D341Med (cell line): ENCODE data around the gene B4GALT2.

ENCODE experiments used
- DNase-seq: peaks from one replicate; pipeline ENCODE4 v3.0.0; 2012; ENCODE audit warnings: low spot score

B4GALT2 gene

DNA sequence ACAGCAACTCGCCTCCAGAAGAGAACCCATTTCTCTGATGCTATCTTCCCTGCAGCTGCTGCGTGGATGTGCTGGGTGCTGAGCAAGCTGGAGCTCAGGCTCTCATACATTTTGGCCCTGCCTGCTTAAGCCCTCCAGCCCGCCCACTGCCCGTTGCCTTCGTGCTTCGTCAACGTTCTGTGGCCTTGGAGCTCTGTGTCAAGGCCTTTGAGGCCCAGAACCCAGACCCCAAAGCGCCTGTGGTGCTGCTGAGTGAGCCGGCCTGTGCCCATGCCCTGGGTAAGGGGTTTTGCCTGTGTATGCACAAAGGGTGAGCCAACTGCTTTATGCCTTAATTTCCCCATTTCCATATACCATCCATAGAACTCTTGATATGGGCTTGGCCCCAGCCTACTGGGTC lies 8.1 kb upstream of the B4GALT2 start:
- DNase-seq, result no peak

DNA sequence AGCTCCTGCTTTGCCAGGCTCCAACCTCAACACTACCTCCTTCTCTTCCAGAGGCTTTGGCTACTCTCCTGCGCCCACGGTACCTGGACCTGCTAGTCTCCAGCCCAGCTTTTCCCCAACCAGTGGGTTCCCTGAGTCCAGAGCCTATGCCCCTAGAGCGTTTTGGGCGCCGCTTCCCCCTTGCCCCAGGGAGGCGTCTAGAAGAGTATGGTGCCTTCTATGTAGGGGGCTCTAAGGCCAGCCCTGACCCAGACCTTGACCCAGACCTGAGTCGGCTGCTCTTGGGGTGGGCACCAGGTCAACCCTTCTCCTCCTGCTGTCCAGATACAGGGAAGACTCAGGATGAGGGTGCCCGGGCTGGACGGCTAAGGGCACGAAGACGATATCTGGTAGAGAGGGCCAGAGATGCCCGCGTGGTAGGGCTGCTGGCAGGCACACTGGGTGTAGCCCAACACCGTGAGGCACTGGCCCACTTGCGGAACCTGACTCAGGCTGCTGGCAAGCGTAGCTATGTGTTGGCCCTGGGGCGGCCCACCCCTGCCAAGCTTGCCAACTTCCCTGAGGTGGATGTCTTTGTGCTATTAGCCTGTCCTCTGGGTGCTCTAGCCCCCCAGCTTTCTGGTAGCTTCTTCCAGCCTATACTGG lies 7.6 kb upstream of the B4GALT2 start:
- no peak for DNase-seq

DNA sequence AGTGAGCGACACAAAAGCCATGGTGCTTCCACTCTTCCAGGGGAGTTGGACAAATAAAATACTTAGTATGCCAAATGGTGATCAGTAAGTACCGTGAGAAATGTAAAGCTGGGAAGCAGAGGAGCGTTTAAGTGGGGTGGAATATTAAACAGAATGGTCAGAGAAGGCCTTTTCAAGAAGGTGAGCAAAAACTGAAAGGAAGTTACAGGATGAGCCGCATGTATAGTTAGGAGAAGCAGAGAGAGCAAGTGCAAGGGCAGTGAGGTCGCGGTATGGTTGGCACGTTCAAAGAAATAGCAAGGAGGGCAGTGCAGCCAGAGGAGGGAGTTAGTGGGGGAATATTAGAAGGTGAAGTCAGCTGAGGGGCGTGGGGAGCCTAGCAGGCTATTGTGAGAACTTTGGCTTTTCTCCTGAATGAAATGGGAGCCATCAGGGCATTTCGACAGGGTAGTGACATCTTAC lies 5.0 kb upstream of the B4GALT2 start:
- DNase-seq, result peak; percentile 47

DNA sequence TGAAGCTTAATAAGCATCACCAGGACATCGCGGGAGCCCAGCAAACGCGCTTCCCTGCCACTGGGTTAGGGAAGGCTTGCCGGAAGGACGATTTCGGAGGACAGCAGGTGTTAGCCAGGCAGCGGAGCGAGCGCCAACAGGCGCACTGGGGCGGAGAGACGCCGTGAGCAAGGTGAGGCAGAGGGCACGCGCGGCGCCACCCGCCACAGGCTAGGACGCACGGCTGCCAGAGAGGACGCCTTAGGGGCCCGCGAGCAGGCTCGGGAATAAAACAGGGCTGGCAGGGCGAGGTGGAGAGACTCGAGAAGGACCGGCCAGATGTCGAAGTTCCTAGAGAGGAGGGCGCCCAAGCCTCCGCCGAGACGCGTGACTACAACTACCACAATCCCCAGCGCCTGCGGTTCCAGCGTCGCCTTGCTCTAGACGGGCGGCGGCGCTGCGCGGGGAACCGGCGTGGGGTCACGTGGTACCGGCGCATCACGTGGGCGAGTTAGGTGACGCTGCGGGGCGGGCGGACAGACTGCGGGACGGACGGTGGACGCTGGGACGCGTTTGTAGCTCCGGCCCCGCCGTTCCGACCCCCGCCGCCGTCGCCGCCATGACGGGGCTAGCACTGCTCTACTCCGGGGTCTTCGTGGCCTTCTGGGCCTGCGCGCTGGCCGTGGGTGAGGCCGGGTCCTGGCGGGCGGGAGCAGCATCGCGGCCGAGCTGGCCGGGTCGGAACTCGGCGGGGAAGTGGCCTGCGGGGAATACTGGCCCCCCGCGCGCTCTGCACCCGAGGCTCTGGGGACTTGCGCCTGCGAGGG lies 4.4 kb upstream of the B4GALT2 start, which contains the start of gene ATP6V0B:
ATP6V0B (plus strand) TSS at position 518 of the 806 bp plus-strand sequence; CDS start at position 599, 81 bp downstream.
- DNase-seq, result peak; percentile 93

DNA sequence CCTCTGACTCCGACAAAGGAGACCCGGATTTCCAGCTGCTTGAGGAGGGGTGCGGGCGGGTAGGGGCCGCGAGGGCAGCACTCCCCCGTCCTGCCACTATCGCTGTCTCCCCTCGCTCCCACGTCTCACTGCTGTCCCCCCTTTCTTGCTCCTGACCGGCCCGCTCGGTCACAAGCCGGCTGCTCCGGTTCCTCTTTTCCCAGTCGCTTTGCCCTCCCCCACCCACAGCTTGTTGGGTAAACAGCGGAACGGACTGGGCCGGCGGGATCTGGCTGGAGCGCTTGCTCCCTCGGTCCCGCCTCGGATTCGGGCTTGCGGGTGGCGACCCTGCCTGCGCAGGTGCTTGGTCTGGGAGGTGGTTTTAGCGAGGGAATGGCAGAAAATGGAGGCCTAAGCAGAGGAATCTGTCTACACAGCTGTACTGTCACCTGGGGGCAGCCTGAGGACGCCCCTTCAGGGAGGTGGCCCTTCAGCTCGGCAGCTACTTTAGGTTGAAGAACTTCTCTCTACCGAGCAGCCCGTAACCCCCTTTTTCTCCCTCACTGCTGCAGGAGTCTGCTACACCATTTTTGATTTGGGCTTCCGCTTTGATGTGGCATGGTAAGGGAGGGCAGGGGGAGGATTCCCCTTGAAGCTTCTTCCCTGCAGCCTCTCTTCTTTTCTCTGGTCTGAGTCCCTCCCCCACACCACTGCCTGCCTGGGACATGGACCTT lies 3.6 kb upstream of the B4GALT2 start:
- no peak for DNase-seq

DNA sequence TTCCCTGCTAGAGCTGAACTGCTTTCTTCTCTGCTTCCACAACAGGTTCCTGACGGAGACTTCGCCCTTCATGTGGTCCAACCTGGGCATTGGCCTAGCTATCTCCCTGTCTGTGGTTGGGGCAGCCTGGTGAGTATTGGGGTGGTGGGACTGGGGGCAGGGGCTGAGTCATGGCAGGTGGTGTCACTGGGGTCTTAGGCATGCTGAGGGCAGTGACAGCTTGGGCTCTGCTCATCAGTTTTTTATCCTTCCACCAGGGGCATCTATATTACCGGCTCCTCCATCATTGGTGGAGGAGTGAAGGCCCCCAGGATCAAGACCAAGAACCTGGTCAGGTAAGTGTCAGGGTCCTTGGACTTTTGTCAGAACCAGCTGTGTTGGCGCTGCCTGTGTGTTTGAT lies 3.0 kb upstream of the B4GALT2 start:
- DNase-seq, result no peak

DNA sequence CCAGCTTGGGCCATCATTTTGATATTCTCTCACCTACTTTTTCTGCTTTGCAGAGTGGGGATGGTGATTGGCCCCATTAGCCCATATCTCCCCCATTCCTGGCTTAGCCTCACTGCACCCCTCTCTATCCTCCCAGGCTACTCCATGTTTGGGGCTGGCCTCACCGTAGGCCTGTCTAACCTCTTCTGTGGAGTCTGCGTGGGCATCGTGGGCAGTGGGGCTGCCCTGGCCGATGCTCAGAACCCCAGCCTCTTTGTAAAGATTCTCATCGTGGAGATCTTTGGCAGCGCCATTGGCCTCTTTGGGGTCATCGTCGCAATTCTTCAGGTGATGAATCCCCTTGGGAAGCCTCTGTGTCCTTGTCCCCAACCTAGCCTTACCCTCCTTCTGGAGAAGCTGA lies 2.1 kb upstream of the B4GALT2 start:
- no peak for DNase-seq

DNA sequence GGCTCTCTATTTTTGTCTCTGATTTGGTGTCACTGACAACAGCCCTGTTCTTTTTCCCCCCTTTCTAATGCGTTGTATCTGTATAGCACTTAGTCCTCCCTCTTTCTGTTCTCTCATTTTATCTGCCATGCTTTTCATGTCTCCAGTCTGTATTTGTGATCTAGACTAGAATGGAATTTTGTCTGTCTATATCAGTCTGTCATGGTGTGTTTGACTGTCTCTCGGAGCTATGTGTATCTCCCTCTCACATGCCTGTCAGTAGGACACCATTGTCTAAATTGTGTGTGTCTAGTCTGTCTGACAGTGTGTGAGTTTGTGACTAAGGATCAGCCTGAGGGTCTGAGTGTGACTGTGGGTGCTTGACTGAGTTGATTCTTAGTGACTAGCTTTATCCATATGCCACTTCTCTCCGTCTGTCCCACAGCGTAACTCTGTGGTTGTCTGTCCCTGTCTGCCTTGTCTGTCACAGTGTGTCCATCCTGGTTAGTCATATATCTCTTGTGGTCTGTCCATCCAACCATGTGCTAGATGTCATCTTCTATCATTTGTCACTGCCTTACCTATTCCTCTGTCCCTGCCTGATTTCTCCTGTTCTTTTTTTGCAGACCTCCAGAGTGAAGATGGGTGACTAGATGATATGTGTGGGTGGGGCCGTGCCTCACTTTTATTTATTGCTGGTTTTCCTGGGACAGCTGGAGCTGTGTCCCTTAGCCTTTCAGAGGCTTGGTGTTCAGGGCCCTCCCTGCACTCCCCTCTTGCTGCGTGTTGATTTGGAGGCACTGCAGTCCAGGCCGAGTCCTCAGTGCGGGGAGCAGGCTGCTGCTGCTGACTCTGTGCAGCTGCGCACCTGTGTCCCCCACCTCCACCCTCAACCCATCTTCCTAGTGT lies 1.4 kb upstream of the B4GALT2 start:
- no peak for DNase-seq

DNA sequence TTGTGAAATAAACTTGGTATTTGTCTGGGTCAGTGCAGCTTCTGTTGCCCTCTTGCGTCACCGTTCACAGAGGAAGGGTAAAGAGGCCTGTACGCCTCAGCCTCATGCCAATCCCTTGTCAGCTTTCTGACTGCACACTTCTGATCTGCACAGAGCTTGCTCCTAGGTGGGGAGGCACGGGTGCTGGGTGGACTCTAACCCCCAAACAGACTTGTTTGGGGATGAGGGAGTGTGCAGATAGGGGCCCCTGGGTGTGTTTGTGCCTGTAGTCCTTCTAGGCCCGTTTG lies 803 bp upstream of the B4GALT2 start:
- no peak for DNase-seq

DNA sequence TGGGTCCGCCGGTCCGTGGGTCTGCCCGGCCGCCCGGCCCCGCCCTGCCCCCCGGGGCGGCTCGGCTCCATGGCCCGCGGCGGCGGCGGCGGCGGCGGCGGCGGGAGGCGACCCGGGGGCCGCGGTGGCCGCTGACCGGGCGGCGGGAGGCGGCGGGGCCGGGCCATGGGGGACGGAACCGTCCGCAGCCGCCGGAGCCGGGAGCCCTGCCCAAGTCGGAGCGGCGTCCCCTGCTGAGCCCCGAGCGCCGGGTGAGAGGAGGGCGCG lies 184 bp downstream of the B4GALT2 start:
- DNase-seq, result no peak

DNA sequence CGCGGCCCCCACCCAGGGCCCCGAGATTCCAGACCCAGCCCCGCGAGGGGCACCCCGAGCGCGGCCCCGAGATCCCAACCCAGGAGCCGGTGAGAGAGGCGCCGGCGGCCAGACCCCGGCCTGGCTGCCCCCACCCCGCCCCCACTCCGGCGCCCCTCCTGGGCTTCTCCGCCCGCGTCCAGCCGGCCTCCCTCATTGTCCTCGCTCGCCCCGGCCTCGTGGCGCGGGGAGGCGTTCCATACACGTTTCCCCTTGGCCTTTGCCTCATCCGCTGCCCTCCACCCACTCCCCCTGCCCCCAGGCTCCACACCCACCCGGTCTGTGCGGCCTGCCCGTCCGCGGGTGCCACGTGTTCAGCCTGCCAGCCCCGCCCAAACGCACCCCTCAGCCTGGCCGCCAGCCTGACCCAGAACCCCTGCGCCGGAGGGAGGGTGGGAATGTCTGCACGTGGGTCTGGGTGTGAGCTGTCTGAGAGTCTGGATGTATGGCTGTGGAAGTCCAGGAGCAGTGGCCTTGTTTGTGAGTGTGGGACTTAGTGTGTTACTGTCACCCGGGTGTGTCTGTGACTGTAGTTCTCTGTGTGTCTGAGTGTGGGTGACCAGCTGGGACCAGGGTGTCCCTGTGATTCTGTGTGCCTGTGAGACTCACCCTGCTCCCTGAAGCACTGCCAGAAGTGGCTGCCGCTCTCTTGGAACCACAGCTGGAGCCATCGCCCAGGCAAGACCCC lies 681 bp downstream of the B4GALT2 start:
- peak; percentile 68 for DNase-seq

DNA sequence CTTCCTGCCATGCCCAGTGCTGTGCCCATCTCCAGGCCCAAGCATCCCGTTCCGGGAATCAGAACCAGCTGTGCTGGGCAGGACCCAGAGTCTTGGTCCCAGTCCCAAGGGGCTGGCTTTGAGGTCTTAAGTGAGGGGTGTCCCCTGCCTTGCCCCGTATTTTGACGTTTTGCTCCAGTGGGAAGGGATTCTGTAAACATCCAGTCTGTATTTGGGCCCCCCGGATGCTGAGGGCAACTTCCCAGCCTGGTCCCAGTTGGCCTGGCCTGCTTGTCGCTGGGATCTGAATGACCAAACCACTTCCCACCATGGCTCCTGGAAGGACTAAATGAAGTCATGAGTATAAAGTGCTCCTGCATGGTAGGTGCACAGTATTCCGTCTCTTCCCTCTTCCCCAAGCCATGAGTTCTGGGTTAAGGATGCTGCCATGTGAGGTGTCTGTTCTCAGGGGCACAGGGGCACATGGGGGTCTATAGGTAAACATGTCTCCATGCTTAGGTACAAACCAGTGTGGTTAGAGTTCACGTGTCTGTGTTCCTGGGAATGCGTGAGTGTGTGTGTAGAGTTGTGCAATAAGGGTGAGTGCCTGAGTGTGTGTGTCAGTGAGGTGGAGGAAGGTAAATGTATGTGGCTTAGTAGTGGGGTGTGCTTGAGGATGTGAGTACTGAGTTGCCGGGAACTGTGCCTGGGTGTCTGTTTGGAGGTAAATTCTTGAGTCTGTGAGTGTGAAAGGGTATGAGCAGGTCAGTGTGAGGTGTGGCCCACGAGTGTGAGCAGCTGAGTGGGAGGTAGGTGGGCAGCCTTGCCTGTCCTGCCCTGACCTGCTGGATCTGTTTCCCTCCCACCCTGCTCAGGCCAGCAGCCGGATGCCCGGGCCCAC lies 1.5 kb downstream of the B4GALT2 start:
- DNase-seq, result no peak

DNA sequence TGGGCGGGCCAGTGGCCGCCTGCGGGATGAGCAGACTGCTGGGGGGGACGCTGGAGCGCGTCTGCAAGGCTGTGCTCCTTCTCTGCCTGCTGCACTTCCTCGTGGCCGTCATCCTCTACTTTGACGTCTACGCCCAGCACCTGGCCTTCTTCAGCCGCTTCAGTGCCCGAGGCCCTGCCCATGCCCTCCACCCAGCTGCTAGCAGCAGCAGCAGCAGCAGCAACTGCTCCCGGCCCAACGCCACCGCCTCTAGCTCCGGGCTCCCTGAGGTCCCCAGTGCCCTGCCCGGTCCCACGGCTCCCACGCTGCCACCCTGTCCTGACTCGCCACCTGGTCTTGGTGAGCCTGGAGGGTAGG lies 2.1 kb downstream of the B4GALT2 start:
- no peak for DNase-seq

DNA sequence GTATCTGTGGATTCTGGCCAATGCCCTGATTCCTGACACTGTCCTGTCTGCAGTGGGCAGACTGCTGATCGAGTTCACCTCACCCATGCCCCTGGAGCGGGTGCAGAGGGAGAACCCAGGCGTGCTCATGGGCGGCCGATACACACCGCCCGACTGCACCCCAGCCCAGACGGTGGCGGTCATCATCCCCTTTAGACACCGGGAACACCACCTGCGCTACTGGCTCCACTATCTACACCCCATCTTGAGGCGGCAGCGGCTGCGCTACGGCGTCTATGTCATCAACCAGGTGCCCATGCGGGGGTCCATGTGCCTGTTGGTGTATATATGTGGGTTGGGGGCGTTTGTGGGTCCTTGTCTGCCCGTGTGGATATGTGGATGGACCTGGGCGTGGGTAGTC lies 2.6 kb downstream of the B4GALT2 start:
- no peak for DNase-seq

DNA sequence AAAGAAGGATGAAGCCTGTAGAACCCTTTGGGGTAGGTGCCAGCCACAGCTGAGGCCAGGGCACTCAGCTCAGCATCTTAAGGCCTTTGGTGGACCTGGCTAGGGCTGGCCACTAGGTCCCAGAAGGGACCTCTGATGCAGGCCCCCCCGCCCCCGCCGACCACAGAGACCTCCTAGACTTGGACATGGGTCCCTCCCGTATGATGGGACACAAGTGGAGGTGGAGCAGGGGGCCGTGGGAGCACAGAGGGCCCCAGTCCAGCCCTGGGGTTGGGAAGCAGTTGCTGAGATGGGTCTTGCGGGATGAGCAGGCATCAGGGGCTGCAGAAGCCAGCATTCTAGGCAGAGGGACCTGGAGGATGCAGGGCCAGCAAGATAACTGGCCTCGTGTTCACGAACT lies 3.2 kb downstream of the B4GALT2 start:
- DNase-seq, result no peak

DNA sequence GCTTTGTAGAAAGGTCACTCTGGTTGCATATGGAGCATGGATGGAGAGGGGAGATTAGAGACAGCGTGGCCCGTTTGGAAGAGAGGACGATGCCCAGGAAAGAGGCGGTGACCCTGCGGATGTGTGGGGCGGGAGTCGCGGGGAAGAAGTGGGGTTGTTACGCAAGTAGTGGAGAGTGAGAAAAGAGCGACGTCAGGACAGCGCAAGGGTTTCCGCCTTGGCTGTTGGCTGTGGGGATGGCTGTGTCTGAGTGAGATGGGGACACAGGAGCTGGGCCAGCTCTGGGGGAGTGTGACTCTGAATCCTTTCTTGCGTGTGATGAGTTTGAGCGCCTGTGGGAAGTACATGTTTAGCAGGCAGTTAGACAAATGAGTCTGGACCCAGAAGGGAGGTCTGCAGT lies 3.8 kb downstream of the B4GALT2 start:
- no peak for DNase-seq

DNA sequence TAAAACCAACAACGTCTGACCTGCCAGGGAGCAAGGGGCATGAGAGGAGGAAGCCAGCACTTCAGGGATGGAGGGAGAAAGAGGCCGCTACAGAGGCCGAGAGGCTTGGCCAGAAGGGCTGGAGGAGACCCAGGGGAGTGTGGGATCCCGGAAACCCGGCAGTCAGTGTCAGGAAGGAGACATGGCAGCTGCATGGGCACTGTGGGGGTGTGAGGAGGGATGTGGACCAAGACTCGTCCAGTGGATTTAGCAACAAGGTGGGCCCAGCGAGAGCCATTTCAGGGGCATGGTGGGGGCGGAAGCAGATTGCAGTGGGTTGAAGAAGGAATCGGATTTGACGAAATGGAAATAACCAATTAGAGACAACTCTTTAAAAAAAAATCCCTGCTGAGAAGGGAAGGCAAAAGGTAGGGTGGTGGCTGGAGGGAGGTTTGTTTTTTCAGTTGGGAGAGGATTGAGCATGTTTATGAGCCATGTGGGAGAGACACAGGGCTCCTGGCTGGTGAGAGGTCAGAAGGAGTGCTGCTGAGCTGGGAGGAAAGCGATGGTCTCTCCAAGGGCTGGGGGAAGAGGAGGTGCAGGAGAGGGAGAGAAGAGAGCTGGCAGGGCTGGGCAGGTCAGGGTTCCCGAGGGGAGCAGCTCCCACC lies 4.4 kb downstream of the B4GALT2 start:
- no peak for DNase-seq

DNA sequence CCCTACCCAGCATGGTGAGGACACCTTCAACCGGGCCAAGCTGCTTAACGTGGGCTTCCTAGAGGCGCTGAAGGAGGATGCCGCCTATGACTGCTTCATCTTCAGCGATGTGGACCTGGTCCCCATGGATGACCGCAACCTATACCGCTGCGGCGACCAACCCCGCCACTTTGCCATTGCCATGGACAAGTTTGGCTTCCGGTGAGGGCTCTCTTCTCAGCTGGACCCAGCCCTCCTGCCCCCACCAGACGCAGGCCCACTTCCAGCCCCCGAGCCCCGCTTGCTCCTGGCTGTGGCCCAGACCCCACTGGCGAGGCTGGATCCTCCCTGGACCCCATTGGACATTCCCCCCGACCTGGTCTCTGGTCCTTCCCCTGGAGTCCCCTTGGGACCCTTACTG lies 5.8 kb downstream of the B4GALT2 start:
- no peak for DNase-seq

DNA sequence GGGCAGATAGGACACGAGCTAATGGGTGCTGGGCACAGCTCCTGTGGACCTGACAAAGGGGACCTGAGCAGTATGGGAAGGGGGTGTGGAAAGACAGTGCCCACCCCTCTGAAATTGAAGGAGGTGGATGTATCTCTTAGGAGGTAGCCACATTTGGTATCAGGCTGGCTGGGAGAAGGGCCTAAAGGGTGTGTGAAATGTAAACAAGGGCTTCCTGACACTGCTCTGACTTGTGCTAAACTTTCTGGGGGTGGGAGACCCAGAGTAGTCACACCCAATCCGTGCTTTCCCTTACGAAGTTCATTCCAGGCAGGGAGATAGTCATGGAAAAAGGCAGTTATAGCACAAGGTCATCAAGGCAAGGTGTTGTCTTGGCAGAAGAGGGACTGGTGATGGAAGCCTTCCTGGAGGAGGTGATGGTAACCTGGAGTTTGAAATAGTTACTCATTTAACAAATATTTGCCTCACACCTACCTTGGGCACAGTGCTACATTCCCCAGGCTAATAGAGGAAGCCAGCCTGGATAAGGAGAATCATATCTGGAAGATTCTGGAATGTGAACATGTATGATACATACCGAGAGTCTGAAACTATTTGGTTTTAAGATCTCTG lies 7.1 kb downstream of the B4GALT2 start:
- DNase-seq, result no peak

DNA sequence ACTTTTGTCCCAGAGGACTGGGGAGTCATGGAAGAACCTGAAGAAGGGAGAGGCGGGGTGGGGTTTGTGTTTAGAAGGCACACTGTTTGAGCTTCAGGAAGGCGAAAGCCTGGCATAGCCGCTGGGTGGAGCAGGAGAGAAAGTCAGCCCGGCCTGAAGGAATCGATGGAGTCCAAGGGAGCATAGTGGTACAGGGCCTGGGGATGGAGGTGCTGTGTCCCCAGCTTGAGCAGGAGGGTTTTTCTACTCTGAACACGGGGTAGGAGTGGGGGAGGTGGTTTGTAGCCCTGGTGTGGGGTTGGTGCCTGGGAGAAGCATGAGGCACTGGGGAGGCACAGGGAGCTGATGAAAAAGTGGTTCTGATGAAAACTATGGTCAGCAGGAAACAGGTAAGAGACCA lies 7.7 kb downstream of the B4GALT2 start:
- no peak for DNase-seq
